ENCODE measurements around the gene MT1M. TPM values are rescaled to one million over a fixed set of nuclear protein-coding genes. Genes with fewer than 3 reads are reported as not detected.
"Not testable (repeated sequence)": the region's sequence is repeated elsewhere in the genome, so short reads cannot be mapped to it uniquely, and the experiment has no call there.

MT1M gene
- total RNA-seq, 2 donors from 2014 or later: 5.2 to 9.9 TPM

DNA sequence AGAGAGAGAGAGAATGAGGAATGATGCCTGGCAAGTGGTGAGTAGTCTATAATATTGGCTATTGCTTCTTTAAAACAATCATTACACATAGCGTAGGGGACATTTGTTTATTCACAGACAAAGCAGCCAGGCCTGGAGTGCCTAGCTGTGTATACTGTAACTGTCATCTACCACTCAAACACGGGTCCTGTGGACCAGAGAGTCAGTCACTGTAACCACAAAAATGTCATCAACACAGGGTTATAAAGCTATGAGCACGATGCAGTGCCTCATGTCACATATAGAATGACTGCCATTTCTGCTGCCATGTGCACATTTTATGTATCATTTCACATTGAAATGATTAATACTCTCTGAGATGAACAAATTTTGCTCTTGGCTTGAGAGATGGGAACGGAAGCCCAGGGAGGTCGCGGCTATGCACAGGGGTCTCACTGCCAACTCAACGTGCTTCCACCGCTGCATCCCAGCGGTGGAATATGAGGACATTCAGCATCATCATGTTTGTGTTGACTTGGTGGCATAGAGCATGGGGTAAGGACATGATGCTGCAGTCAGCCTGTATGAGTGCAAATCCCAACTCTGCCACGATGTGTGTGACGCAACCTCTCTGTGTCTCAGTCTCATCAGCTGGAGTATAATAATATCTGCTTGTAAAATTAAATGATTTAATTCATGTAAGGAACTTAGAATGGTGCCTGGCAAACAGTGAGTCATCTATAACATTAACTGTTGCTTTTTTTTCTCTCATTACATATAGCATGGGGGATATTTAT lies 40.5 kb downstream of the MT1M start:
- Histone ChIP-seq H3K27ac (no peak overlapping the region), H3K27me3 (peaks cover 5 to 13% of the 10 kb centered on the region in 2 donors), H3K4me1 (peaks cover 0 to 23% of the 10 kb centered on the region in 2 donors), H3K36me3 (no peaks in the 10 kb centered on the region), H3K4me3 (no peak overlapping the region), H3K9me3 (no peaks in the 10 kb centered on the region)
- no peak for DNase-seq (ENCODE audit: low spot score)
- TF ChIP-seq, protein P1, sequence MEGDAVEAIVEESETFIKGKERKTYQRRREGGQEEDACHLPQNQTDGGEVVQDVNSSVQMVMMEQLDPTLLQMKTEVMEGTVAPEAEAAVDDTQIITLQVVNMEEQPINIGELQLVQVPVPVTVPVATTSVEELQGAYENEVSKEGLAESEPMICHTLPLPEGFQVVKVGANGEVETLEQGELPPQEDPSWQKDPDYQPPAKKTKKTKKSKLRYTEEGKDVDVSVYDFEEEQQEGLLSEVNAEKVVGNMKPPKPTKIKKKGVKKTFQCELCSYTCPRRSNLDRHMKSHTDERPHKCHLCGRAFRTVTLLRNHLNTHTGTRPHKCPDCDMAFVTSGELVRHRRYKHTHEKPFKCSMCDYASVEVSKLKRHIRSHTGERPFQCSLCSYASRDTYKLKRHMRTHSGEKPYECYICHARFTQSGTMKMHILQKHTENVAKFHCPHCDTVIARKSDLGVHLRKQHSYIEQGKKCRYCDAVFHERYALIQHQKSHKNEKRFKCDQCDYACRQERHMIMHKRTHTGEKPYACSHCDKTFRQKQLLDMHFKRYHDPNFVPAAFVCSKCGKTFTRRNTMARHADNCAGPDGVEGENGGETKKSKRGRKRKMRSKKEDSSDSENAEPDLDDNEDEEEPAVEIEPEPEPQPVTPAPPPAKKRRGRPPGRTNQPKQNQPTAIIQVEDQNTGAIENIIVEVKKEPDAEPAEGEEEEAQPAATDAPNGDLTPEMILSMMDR (IDR thresholded peaks at IDR 0.05): no peak

DNA sequence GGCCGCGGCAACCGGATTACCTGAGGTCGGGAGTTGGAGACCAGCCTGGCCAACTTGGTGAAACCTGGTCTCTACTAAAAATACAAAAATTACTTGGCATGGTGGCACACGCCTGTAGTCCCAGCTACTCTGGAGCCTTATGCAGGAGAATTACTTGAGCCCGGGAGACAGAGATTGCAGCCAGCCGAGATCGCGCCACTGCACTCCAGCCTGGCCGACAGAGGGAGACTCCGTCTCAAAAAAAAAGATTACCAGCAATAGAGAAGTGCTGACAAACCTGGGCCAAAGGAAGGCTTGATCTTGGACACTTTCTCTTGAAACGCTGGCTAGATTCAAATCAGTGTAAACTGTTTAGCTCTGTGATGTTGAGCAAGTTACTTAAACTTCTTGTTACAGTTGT lies 41.5 kb downstream of the MT1M start:
- Histone ChIP-seq H3K9me3 (no peaks in the 10 kb centered on the region), H3K4me1 (peaks cover 0 to 19% of the 10 kb centered on the region in 2 donors), H3K27ac (no peak overlapping the region), H3K27me3 (peaks cover 5 to 13% of the 10 kb centered on the region in 2 donors), H3K4me3 (no peak overlapping the region), H3K36me3 (no peaks in the 10 kb centered on the region)
- TF ChIP-seq, protein P1 (IDR thresholded peaks at IDR 0.05): peak; percentile 45 to 72
- DNase-seq (ENCODE audit: low spot score): peak; percentile 69

DNA sequence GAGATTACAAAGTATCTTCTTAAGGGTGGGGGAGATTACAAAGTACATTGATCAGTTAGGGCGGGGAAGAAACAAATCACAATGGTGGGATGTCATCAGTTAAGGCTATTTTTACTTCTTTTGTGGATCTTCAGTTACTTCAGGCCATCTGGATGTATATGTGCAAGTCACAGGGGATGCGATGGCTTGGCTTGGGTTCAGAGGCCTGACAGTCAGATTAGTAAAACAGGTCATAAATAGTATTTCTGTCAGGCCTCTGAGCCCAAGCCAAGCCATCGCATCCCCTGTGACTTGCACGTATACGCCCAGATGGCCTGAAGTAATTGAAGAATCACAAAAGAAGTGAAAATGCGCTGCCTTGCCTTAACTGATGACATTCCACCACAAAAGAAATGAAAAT lies 42.1 kb downstream of the MT1M start:
- not testable (repeated sequence) for H3K27me3 ChIP-seq; H3K9me3 ChIP-seq; DNase-seq (ENCODE audit: low spot score); H3K36me3 ChIP-seq; H3K27ac ChIP-seq; H3K4me3 ChIP-seq
- peaks cover 0 to 16% of the 10 kb centered on the region in 2 donors for H3K4me1 ChIP-seq

DNA sequence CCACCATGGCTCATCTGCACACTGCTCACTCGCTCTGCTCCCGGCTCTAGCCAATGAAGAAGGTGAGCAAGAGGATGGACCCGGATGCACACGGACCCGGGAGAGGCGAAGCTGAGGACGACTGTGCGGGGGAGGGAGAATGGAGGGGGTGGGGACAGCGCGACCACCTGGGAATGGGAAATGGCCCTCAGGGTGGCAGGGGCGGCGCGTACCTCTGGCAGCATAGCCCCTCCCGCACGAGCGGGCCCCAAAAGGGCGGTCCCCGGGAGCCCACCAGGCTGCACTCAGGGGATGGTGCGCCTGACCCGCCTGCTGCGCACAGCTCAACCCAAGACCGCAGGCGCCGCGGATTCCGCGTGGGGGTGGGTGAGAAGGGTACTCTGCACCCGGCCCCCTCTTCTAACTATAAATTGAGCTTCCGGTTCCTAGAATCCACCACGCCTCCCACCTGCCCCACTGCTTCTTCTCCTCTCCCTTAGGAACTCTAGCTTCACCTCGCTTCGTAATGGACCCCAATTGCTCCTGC lies 43.3 kb downstream of the MT1M start:
- DNase-seq (ENCODE audit: low spot score): no peak
- Histone ChIP-seq H3K4me1 (peaks cover 0 to 15% of the 10 kb centered on the region in 2 donors), H3K9me3 (no peaks in the 10 kb centered on the region), H3K27ac (no peak overlapping the region), H3K4me3 (peak overlapping the region in 1 of 2 donors; percentile 41), H3K27me3 (no peaks in the 10 kb centered on the region), H3K36me3 (no peaks in the 10 kb centered on the region)
- TF ChIP-seq, protein P1 (IDR thresholded peaks at IDR 0.05): no peak

DNA sequence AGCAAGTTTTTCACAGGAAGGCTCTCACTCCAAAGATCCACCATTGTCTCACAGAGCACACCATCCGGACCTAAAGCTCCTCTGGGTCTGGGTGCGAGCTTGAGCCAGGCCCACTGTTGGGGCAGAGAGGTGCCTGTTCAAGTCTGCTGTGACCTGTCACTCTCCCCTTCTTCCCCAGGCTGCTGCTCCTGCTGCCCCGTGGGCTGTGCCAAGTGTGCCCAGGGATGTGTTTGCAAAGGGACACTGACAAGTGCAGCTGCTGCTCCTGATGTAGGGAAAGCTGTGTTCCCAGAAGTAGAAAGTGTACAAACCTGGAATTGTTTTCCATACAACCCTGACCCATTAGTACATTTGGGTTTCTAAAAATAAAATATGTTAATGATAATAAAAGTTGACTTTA lies 45.0 kb downstream of the MT1M start:
- Histone ChIP-seq H3K36me3 (no peaks in the 10 kb centered on the region), H3K27ac (no peak overlapping the region), H3K27me3 (no peaks in the 10 kb centered on the region), H3K4me1 (peaks cover 0 to 23% of the 10 kb centered on the region in 2 donors), H3K9me3 (no peaks in the 10 kb centered on the region), H3K4me3 (no peak overlapping the region)
- no peak for DNase-seq (ENCODE audit: low spot score)
- TF ChIP-seq, protein P1 (IDR thresholded peaks at IDR 0.05): no peak

DNA sequence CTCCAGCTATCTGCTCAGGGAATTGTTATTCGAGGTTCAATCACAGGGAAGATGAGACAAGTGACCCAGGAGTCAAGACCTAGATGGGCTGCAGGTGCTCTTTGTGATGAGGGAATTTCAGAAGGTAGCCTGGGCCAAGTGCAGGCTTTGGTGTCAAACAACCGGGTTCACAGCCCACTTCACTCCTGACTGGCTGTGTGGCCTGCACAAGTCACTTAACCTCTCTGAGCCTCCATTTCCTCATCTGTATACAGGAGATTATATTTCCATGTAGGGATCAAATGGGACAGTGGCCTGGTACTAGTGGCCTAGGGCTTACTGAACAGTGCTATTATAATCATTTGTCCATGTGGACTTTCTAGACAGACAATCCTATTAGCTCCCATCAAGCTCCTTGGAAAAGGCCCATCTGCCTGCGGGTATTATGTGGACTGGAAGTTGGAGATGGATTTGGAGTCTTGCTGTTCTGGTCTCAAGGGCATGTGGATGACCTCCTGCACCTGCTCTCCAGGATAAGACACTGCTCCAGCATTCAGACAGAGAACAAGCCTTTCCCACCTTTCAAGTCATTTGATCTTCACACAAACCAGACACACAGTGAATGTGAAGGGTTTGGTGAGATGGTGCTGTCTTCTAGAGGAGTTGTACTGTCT lies 46.7 kb downstream of the MT1M start:
- TF ChIP-seq, protein P1 (IDR thresholded peaks at IDR 0.05): no peak
- Histone ChIP-seq H3K27me3 (no peaks in the 10 kb centered on the region), H3K9me3 (no peaks in the 10 kb centered on the region), H3K4me1 (peaks cover 0 to 39% of the 10 kb centered on the region in 2 donors), H3K4me3 (no peak overlapping the region), H3K36me3 (peaks cover 2% of the 10 kb centered on the region), H3K27ac (peak overlapping the region; percentile 54 to 86)
- DNase-seq (ENCODE audit: low spot score): no peak
